IMR-90 (cell line): ENCODE results near the gene ABHD17A.

ENCODE experiments used
- BHLHE40 ChIP-seq: fragments of 150-350 bp; IDR thresholded peaks from 2 replicates; pipeline ENCODE4 v1.6.1; 2016; ENCODE audit warnings: mild to moderate bottlenecking, low read depth, low read length
- CEBPB ChIP-seq: IDR thresholded peaks from 2 replicates; pipeline ENCODE4 v1.6.1; 2012; ENCODE audit warnings: low read depth, low read length, improper control_type of control experiment
- CHD1 ChIP-seq: IDR thresholded peaks from 2 replicates; pipeline ENCODE4 v1.6.1; 2012; ENCODE audit warnings: low read depth, low read length, improper control_type of control experiment
- CTCF ChIP-seq: conservative IDR thresholded peaks from 2 replicates; pipeline ENCODE4 v1.5.1; 2012; ENCODE audit warnings: mild to moderate bottlenecking, low read depth, low read length, improper control_type of control experiment
- ELK1 ChIP-seq: fragments of 150-350 bp; IDR thresholded peaks from 2 replicates; pipeline ENCODE4 v1.6.1; 2016; ENCODE audit warnings: low read depth, mild to moderate bottlenecking, low read length, moderate library complexity, borderline replicate concordance
- FOS ChIP-seq: fragments of 150-350 bp; IDR thresholded peaks from 2 replicates; pipeline ENCODE4 v1.6.1; 2016; ENCODE audit warnings: low read depth, low read length
- MAFK ChIP-seq: IDR thresholded peaks from 2 replicates; pipeline ENCODE4 v1.6.1; 2012; ENCODE audit warnings: low read depth, low read length, improper control_type of control experiment
- POLR2A ChIP-seq: IDR thresholded peaks from 2 replicates; pipeline ENCODE4 v1.6.1; 2012; ENCODE audit warnings: mild to moderate bottlenecking, low read depth, low read length
- RAD21 ChIP-seq: IDR thresholded peaks from 2 replicates; pipeline ENCODE4 v1.6.1; 2012; ENCODE audit warnings: low read length, improper control_type of control experiment
- RCOR1 ChIP-seq: IDR thresholded peaks from 2 replicates; pipeline ENCODE4 v1.6.1; 2012; ENCODE audit warnings: mild to moderate bottlenecking, low read length, improper control_type of control experiment; ENCODE audit not compliant: insufficient replicate concordance
- RFX5 ChIP-seq: IDR thresholded peaks from 2 replicates; pipeline ENCODE4 v1.8.0; 2012; ENCODE audit warnings: low read depth, mild to moderate bottlenecking, low read length, moderate library complexity
- SMC3 ChIP-seq: fragments of 150-350 bp; IDR thresholded peaks from 2 replicates; pipeline ENCODE4 v1.6.1; 2016; ENCODE audit warnings: low read depth, mild to moderate bottlenecking, antibody characterized with exemption, low read length, moderate library complexity

- TF ChIP-seq POLR2A = no peak
- no peak for TF ChIP-seq RCOR1
- TF ChIP-seq CTCF = no peak
- TF ChIP-seq BHLHE40 = no peak
- no peak for TF ChIP-seq FOS
- no peak for TF ChIP-seq CHD1
- no peak for TF ChIP-seq RAD21
- TF ChIP-seq SMC3 = no peak
- TF ChIP-seq CEBPB = no peak
- no peak for TF ChIP-seq ELK1
- TF ChIP-seq RFX5 = no peak
- TF ChIP-seq MAFK = no peak
These were observed 8.5 kb upstream of the ABHD17A start for GRCh38 chr19:1893791-1894190.
